HUES64 (cell line): ENCODE results near the gene DRD1.

Source experiments
- H3K27ac ChIP-seq: 2 replicates; pipeline ENCODE4 v1.7.0; 2013; ENCODE audit warnings: low read depth, low read length, inconsistent platforms
- H3K27me3 ChIP-seq: 2 replicates; pipeline ENCODE4 v1.6.1; 2013; ENCODE audit warnings: mild to moderate bottlenecking, low read length; ENCODE audit not compliant: insufficient read depth
- H3K36me3 ChIP-seq: 2 replicates; pipeline ENCODE4 v1.6.1; 2013; ENCODE audit warnings: mild to moderate bottlenecking, low read length; ENCODE audit not compliant: insufficient read depth
- H3K4me1 ChIP-seq: 2 replicates; pipeline ENCODE4 v1.6.1; 2013; ENCODE audit warnings: mild to moderate bottlenecking, low read length, moderate library complexity; ENCODE audit not compliant: insufficient read depth
- H3K4me3 ChIP-seq: 2 replicates; pipeline ENCODE4 v1.5.1; 2013; ENCODE audit warnings: mild to moderate bottlenecking, low read length, moderate library complexity
- H3K9ac ChIP-seq: 2 replicates; pipeline ENCODE4 v1.6.1; 2013; ENCODE audit warnings: mild to moderate bottlenecking, low read depth, low read length
- H3K9me3 ChIP-seq: 2 replicates; pipeline ENCODE4 v1.6.1; 2013; ENCODE audit warnings: low read depth, low read length; ENCODE audit not compliant: insufficient read depth
- WGBS: fragments of 150-250, 120-280 bp; methylation state at CpG from one replicate; pipeline ENCODE4 v1.1.7; 2013; ENCODE audit warnings: missing lambda C conversion rate; 5-methylcytosine and 5-hydroxymethylcytosine counted together

DRD1 gene

GRCh38 chr5:175392236-175392635, 51.7 kb downstream of the DRD1 start:
- 89% methylated on average over 5 of the region's 5 CpGs for WGBS

DNA sequence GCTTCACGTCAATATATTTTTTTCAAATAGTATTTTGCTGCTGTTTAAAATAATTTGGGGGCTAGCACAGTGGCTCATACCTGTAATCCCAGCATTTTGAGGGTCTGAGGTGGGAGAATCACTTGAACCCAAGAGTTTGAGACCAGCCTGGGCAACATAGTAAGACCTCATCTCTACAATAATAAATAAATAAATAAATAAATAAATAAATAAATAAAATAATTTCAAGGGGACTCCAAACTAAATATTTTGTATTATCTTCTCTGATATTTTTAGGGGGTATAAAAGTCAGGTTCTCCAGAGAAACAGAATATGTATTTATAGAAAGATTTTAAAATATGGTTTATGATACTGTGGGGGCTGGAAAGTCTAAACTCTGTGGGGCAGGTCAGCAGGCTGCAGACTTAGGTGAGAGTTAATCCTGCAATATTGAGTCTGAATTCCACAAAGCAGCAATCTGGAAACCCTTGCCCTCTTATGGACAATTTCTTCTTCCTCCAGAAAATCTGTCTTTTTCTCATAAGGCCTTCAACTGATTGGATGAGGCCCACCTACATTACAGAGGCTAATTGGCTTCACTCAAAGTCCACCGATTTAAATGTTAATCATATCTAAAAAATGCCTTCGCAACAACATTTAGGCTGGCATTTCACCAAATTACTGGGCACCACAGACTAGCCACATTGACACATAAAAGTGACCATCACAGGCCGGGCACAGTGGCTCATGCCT, 53.5 kb downstream of the DRD1 start:
- Histone ChIP-seq H3K27me3 (no peaks in the 10 kb centered on the region), H3K9me3 (no peaks in the 10 kb centered on the region), H3K4me3 (no peak overlapping the region), H3K9ac (no peak overlapping the region), H3K36me3 (no peaks in the 10 kb centered on the region), H3K4me1 (peaks cover 6% of the 10 kb centered on the region; the same call in 1 of the 2 replicates), H3K27ac (no peak overlapping the region)
- WGBS = 97% methylated on average over 4 of the region's 4 CpGs

More at GRCh38 chr5:175392236-175392635, 51.7 kb downstream of the DRD1 start:
- H3K9me3 ChIP-seq = 0 out of 2 replicates have a peak, but pooled peaks cover 3% of the 10 kb centered on the region
- H3K27ac ChIP-seq = no peak overlapping the region
- H3K9ac ChIP-seq = no peak overlapping the region
- no peaks in the 10 kb centered on the region for H3K4me1 ChIP-seq
- H3K4me3 ChIP-seq = no peak overlapping the region
- H3K36me3 ChIP-seq = no peaks in the 10 kb centered on the region
- H3K27me3 ChIP-seq = no peaks in the 10 kb centered on the region
